SK-N-SH (cell line): ENCODE measurements around the gene RPH3AL. TPM values are rescaled to one million over a fixed set of nuclear protein-coding genes. Genes with fewer than 3 reads are reported as not detected.

ENCODE experiments used
- CTCF ChIA-PET: fragments of 300-600, 350-600 bp; formaldehyde crosslinking; extraction: SDS; loops from one replicate; lab custom pipeline; 2021; lab: Yijun Ruan, JAX
- POLR2A ChIA-PET: fragments of 350-600 bp; sonication (Branson Sonifier 250); formaldehyde crosslinking; extraction: SDS; loops from one replicate; lab custom pipeline; 2020; ENCODE audit warnings: antibody characterized with exemption, inconsistent platforms; lab: Yijun Ruan, JAX
- DNase-seq: peaks from one replicate; pipeline ENCODE4 v3.0.0; 2012
- H2AFZ ChIP-seq: fragments of 200-600 bp; sonication (generic); 2 replicates; pipeline ENCODE4 v1.8.1; 2016; ENCODE audit warnings: antibody characterized with exemption, mild to moderate bottlenecking, low read depth
- H3F3A ChIP-seq: fragments of 200-600 bp; sonication (generic); replicated peaks from 2 replicates; pipeline ENCODE3; 2016; ENCODE audit warnings: antibody characterized with exemption, mild to moderate bottlenecking; ENCODE audit not compliant: insufficient read depth
- H3K27ac ChIP-seq, 2 experiments: fragments of 200-500 bp in 1 of 2; fragments of 200-600 bp in 1 of 2; sonication (Bioruptor generic) in 1 of 2; sonication (generic), shearing (Covaris generic) in 1 of 2; 2 replicates each; pipeline versions ENCODE4 v1.5.1 to v1.6.1; 2014 to 2016; ENCODE audit warnings: low read depth in 2 of 2, inconsistent platforms in 1 of 2, low read length in 1 of 2, mild to moderate bottlenecking in 1 of 2, mixed read lengths in 1 of 2
- H3K27me3 ChIP-seq: fragments of 200-600 bp; sonication (generic), shearing (Covaris generic); 2 replicates; pipeline ENCODE4 v1.6.1; 2016; ENCODE audit warnings: mixed run types; ENCODE audit not compliant: insufficient read depth
- H3K36me3 ChIP-seq, 2 experiments: fragments of 200-500 bp in 1 of 2; fragments of 200-600 bp in 1 of 2; sonication (Bioruptor generic) in 1 of 2; sonication (generic) in 1 of 2; replicated peaks in 1 of 2; 2 replicates each; pipeline versions ENCODE3 to v1.5.1; 2014 to 2016; ENCODE audit warnings: low read length in 1 of 2, mild to moderate bottlenecking in 1 of 2; ENCODE audit not compliant: insufficient read depth in 2 of 2, control insufficient read depth in 1 of 2
- H3K4me1 ChIP-seq, 2 experiments: fragments of 200-500 bp in 1 of 2; fragments of 200-600 bp in 1 of 2; sonication (Bioruptor generic) in 1 of 2; sonication (generic), shearing (Covaris generic) in 1 of 2; 2 replicates each; pipeline versions ENCODE4 v1.5.1 to v1.6.1; 2014 to 2016; ENCODE audit warnings: low read depth in 1 of 2, low read length in 1 of 2, mixed run types in 1 of 2; ENCODE audit not compliant: insufficient read depth in 2 of 2, control insufficient read depth in 1 of 2
- H3K4me2 ChIP-seq: fragments of 200-600 bp; sonication (generic), shearing (Covaris generic); 2 replicates; pipeline ENCODE4 v1.6.1; 2017; ENCODE audit warnings: mixed run types
- H3K4me3 ChIP-seq, 2 experiments: fragments of 200-500 bp in 1 of 2; fragments of 200-600 bp in 1 of 2; sonication (Bioruptor generic) in 1 of 2; sonication (generic), shearing (Covaris generic) in 1 of 2; 2 replicates each; pipeline versions ENCODE4 v1.5.1 to v1.8.1; 2014 to 2016; ENCODE audit warnings: low read depth in 2 of 2, inconsistent platforms in 1 of 2, low read length in 1 of 2, mild to moderate bottlenecking in 1 of 2, mixed read lengths in 1 of 2, moderate library complexity in 1 of 2
- H3K79me2 ChIP-seq: fragments of 200-600 bp; sonication (generic); 2 replicates; pipeline ENCODE4 v1.8.1; 2017; ENCODE audit warnings: mild to moderate bottlenecking; ENCODE audit not compliant: insufficient read depth
- H3K9ac ChIP-seq: fragments of 200-600 bp; sonication (generic); 2 replicates; pipeline ENCODE4 v1.6.1; 2017; ENCODE audit warnings: mixed run types
- H3K9me2 ChIP-seq: fragments of 200-600 bp; sonication (generic); 2 replicates; pipeline ENCODE4 v1.6.1; 2017; ENCODE audit warnings: mixed run types
- H3K9me3 ChIP-seq: fragments of 200-600 bp; sonication (generic); 2 replicates; pipeline ENCODE4 v1.6.1; 2017; ENCODE audit warnings: mixed run types, mild to moderate bottlenecking, moderate library complexity
- H4K20me1 ChIP-seq: fragments of 200-600 bp; sonication (generic); 2 replicates; pipeline ENCODE4 v1.6.1; 2017; ENCODE audit warnings: mild to moderate bottlenecking, mixed run types; ENCODE audit not compliant: insufficient read depth
- EP300 ChIP-seq, 2 experiments: IDR thresholded peaks; 2 replicates each; pipeline versions ENCODE4 v1.4.0 to v1.6.1; 2012; ENCODE audit warnings: borderline replicate concordance in 1 of 2, low read depth in 1 of 2, low read length in 1 of 2
- EZH2phosphoT487 ChIP-seq: fragments of 200-600 bp; sonication (generic); IDR thresholded peaks from 2 replicates; pipeline ENCODE4 v1.6.1; 2017; ENCODE audit warnings: low read depth, mixed run types, mild to moderate bottlenecking, antibody characterized with exemption, moderate library complexity, borderline replicate concordance
- FOSL2 ChIP-seq: IDR thresholded peaks from 2 replicates; pipeline ENCODE4 v1.4.0; 2012; ENCODE audit warnings: low read depth, mild to moderate bottlenecking, moderate library complexity, borderline replicate concordance
- FOXJ3 ChIP-seq: sonication (generic); formaldehyde crosslinking; IDR thresholded peaks from 2 replicates; pipeline ENCODE4 v1.5.1; 2020; ENCODE audit warnings: mild to moderate bottlenecking, missing genetic modification reagents
- GABPA ChIP-seq: IDR thresholded peaks from 2 replicates; pipeline ENCODE4 v1.4.0; 2012; ENCODE audit warnings: low read depth, mild to moderate bottlenecking
- GATA2 ChIP-seq: sonication (generic); formaldehyde crosslinking; IDR thresholded peaks from 2 replicates; pipeline ENCODE4 v1.5.0; 2020; ENCODE audit warnings: mild to moderate bottlenecking, missing genetic modification reagents
- POLR2AphosphoS5 ChIP-seq: IDR thresholded peaks from 2 replicates; pipeline ENCODE4 v1.6.1; 2012; ENCODE audit warnings: low read depth, low read length
- SIN3A ChIP-seq: IDR thresholded peaks from 2 replicates; pipeline ENCODE4 v1.6.1; 2012; ENCODE audit warnings: low read depth, mild to moderate bottlenecking, low read length, moderate library complexity, borderline replicate concordance
- TAF1 ChIP-seq: IDR thresholded peaks from 2 replicates; pipeline ENCODE4 v1.6.1; 2012; ENCODE audit warnings: low read depth, mild to moderate bottlenecking, low read length, moderate library complexity, borderline replicate concordance
- TCF12 ChIP-seq: IDR thresholded peaks from 2 replicates; pipeline ENCODE4 v1.4.0; 2012
- TEAD4 ChIP-seq: IDR thresholded peaks from 2 replicates; pipeline ENCODE4 v1.4.0; 2012; ENCODE audit warnings: mild to moderate bottlenecking, borderline replicate concordance; ENCODE audit not compliant: insufficient read depth
- WGBS: methylation state at CpG from one replicate; pipeline ENCODE4 v1.1.6; 2017; ENCODE audit warnings: low lambda C conversion rate; 5-methylcytosine and 5-hydroxymethylcytosine counted together
- polyA plus RNA-seq, 3 experiments: library from polyadenylated mRNA; depleted of rRNA; stranded (reverse); fragments of >200 nt; gene quantifications; 2 replicates each; pipeline ENCODE4 v1.2.3, GENCODE V29; 2012
- TF ChIP-seq, protein P1 (sequence below): fragments of 150-350 bp; IDR thresholded peaks from 2 replicates; pipeline ENCODE4 v1.6.1; 2017; ENCODE audit warnings: antibody characterized with exemption, low read length, low read depth, borderline replicate concordance
- TF ChIP-seq, protein P2 (sequence below): fragments of 200-600 bp; sonication (generic); IDR thresholded peaks from 2 replicates; pipeline ENCODE4 v1.6.1; 2017; ENCODE audit warnings: antibody characterized with exemption, mild to moderate bottlenecking, moderate library complexity
- TF ChIP-seq, protein P3 (sequence below): fragments of 150-350 bp; IDR thresholded peaks from 2 replicates; pipeline ENCODE4 v1.6.1; 2016; ENCODE audit warnings: mild to moderate bottlenecking, low read depth, low read length
- TF ChIP-seq, protein P4 (sequence below): IDR thresholded peaks from 2 replicates; pipeline ENCODE4 v1.4.0; 2012; ENCODE audit warnings: low read depth

RPH3AL gene
- polyA plus RNA-seq, 1 of the 3 experiments (the other 2 are of a cell fraction) = 2.9 TPM

DNA sequence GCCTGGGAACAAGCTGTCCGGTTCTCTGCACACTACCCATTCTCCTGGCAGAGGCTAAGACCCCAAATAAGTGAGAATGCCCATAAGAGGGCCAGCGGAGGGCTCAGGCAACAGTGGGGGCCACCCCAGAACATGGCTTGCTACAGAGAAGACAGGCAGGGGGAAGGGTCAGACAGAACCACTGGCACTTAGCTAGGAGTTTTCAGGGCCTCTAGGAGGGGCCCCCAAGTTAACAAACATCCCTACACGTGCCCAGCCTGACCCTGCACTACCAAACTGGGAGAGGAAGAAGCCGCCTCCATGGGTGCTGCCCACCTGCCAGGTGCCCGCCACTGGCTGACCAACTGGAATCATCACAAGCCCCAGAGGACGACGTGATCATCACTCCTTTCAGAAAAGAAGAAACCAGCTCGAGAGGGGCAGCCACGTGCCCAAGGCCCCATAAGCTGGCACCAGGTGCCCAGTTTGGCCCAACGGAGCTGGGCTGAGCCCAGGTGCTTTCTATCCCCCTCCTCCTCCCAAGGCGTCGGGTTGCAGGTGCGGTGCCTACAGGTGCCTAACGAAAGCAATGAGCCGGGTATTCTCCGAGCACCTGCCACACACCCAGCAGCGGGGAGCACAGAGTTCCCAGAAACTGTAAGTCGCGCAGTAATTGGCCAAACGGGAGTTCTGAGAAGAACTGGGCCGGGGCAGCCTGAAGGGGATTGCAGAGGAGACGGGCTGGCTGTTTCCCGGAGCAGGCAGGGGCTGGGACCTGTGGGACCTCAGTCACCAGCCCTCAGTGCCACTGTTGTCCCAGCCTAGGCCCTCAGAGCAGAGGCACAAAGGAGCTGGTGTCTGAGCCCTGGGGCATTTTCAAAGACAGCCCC is 13.2 kb downstream of the RPH3AL start (continued):
- TF ChIP-seq, protein P1, sequence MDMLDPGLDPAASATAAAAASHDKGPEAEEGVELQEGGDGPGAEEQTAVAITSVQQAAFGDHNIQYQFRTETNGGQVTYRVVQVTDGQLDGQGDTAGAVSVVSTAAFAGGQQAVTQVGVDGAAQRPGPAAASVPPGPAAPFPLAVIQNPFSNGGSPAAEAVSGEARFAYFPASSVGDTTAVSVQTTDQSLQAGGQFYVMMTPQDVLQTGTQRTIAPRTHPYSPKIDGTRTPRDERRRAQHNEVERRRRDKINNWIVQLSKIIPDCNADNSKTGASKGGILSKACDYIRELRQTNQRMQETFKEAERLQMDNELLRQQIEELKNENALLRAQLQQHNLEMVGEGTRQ = no peak
- TF ChIP-seq EZH2phosphoT487 = no peak

DNA sequence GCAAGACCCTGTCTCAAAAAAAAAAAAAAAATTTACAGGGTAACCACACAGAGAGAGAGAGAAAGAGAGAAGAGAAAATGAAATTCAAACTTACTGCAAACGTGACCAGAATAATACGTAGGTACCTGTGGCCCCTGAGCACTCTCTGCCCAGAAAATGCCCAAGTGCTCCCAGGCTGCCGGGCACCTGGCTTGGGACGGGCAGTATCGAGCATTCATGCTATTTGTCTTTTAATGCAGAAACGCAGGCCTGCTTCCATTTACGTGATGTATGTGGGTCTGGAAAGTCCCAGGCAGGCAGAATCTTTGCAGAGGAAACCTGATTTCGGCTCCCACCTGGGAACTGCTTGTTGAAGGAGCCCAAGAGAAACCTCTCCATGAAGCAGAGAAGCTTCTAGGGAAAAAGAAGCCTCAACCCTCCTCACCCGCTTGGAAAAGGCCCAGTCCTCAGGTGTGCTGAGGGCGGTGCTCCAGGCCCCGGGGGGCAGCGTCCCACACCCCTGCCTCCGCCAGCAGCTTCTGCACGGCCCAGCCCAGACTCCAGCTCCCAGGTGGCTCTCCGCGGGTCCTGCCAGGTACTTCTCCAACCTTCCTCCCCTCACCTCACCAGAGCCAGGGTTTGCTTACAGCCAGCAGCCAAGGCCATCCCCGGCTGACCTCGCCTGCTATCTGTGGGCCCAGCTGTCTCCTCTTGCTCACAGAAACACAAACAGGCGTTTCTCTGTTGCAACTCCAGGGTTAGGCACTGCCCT is 14.0 kb downstream of the RPH3AL start:
- H3K9ac ChIP-seq = no peak overlapping the region
- H3K79me2 ChIP-seq = no peaks in the 10 kb centered on the region
- TF ChIP-seq GABPA = no peak
- TF ChIP-seq, protein P2, sequence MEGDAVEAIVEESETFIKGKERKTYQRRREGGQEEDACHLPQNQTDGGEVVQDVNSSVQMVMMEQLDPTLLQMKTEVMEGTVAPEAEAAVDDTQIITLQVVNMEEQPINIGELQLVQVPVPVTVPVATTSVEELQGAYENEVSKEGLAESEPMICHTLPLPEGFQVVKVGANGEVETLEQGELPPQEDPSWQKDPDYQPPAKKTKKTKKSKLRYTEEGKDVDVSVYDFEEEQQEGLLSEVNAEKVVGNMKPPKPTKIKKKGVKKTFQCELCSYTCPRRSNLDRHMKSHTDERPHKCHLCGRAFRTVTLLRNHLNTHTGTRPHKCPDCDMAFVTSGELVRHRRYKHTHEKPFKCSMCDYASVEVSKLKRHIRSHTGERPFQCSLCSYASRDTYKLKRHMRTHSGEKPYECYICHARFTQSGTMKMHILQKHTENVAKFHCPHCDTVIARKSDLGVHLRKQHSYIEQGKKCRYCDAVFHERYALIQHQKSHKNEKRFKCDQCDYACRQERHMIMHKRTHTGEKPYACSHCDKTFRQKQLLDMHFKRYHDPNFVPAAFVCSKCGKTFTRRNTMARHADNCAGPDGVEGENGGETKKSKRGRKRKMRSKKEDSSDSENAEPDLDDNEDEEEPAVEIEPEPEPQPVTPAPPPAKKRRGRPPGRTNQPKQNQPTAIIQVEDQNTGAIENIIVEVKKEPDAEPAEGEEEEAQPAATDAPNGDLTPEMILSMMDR = no peak
- TF ChIP-seq GATA2 (CRISPR knock-in tag) = no peak
- TF ChIP-seq EZH2phosphoT487 = no peak
- TF ChIP-seq, protein P3, sequence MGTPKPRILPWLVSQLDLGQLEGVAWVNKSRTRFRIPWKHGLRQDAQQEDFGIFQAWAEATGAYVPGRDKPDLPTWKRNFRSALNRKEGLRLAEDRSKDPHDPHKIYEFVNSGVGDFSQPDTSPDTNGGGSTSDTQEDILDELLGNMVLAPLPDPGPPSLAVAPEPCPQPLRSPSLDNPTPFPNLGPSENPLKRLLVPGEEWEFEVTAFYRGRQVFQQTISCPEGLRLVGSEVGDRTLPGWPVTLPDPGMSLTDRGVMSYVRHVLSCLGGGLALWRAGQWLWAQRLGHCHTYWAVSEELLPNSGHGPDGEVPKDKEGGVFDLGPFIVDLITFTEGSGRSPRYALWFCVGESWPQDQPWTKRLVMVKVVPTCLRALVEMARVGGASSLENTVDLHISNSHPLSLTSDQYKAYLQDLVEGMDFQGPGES = no peak
- CTCF ChIA-PET = no interaction called here
- H3K4me3 ChIP-seq = no peak overlapping the region
- H3K9me3 ChIP-seq = no peaks in the 10 kb centered on the region
- H4K20me1 ChIP-seq = no peaks in the 10 kb centered on the region
- H3F3A ChIP-seq = no peaks in the 10 kb centered on the region
- H3K9me2 ChIP-seq = no peaks in the 10 kb centered on the region
- POLR2A ChIA-PET = no interaction called here
- no peaks in the 10 kb centered on the region for H3K36me3 ChIP-seq
- no peak overlapping the region for H2AFZ ChIP-seq
- no peaks in the 10 kb centered on the region for H3K27me3 ChIP-seq
- peaks cover 0 to 10% of the 10 kb centered on the region in 2 experiments; a peak in 1 of 4 replicates for H3K4me1 ChIP-seq
- 74% methylated on average over 13 of the region's 19 CpGs for WGBS
- H3K4me2 ChIP-seq = no peak overlapping the region
- DNase-seq = no peak
- no peak overlapping the region for H3K27ac ChIP-seq

DNA sequence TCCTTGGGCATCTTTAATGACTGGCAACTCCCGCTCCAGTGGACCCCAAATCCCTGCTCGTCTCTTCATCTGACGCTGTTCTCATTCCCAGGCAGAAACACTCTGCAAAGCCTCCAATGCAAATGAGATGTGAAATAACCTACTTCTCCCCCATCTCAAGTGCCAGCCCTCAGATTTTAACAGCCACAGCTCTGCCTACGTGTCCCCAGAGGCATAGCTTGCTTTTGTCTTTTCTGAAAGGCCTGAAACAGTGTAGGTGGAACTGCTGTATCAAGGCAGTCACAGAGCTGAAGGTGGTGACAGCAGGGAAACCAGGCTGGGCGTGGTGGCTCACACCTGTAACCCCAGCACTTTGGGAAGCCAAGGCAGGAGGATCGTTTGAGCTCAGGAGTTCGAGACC is 14.7 kb downstream of the RPH3AL start:
- Histone ChIP-seq H3F3A (no peaks in the 10 kb centered on the region), H3K4me1 (peaks cover 0 to 11% of the 10 kb centered on the region in 2 experiments; a peak in 1 of 4 replicates), H3K27ac (no peak overlapping the region), H4K20me1 (no peaks in the 10 kb centered on the region), H2AFZ (no peak overlapping the region), H3K9me3 (no peaks in the 10 kb centered on the region), H3K79me2 (no peaks in the 10 kb centered on the region), H3K27me3 (no peaks in the 10 kb centered on the region), H3K36me3 (no peaks in the 10 kb centered on the region), H3K4me2 (no peak overlapping the region), H3K9ac (no peak overlapping the region), H3K4me3 (no peak overlapping the region), H3K9me2 (no peaks in the 10 kb centered on the region)
- 84% methylated on average over 6 of the region's 7 CpGs for WGBS
- ChIA-PET CTCF (no interaction called here), POLR2A (no interaction called here)
- DNase-seq = no peak
- TF ChIP-seq, protein P4, sequence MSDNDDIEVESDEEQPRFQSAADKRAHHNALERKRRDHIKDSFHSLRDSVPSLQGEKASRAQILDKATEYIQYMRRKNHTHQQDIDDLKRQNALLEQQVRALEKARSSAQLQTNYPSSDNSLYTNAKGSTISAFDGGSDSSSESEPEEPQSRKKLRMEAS = no peak
- no peak for TF ChIP-seq GABPA
- no peak for TF ChIP-seq EP300 (IDR thresholded peaks at IDR 0.05; ENCODE audit: borderline replicate concordance in 1 of 2, low read depth in 1 of 2, low read length in 1 of 2)
- no peak for TF ChIP-seq TEAD4
- no peak for TF ChIP-seq TAF1
- TF ChIP-seq FOSL2 = no peak
- TF ChIP-seq POLR2AphosphoS5 = no peak
- no peak for TF ChIP-seq TCF12
- no peak for TF ChIP-seq SIN3A
- no peak for TF ChIP-seq FOXJ3 (CRISPR knock-in tag)
- no peak for TF ChIP-seq GATA2 (CRISPR knock-in tag)
- TF ChIP-seq, protein P1 = no peak
